Endothelial cell of umbilical vein (primary cell): ENCODE data around the gene TTC1. TPM values are rescaled to one million over a fixed set of nuclear protein-coding genes. Genes with fewer than 3 reads are reported as not detected.

Experiments used
- BruUV-seq: library from RNA; stranded (reverse); fragments of 400-500 nt; replicated peaks from 2 replicates; lab custom pipeline; 2021; lab: Mats Ljungman, UMichigan
- CTCF ChIA-PET: fragments of 300-600, 350-600 bp; sonication (Branson Sonifier 250); formaldehyde crosslinking; loops from one replicate; lab custom pipeline; 2021; ENCODE audit warnings: antibody characterized with exemption, inconsistent platforms; lab: Charles Lee
- POLR2A ChIA-PET: fragments of 300-600, 350-600 bp; sonication (Branson Sonifier 250); formaldehyde crosslinking; loops from one replicate; lab custom pipeline; 2021; ENCODE audit warnings: antibody characterized with exemption, inconsistent platforms; lab: Charles Lee
- DNase-seq: peaks from one replicate; pipeline ENCODE4 v3.0.0-alpha.2; 2011; ENCODE audit warnings: low read depth, low spot score
- FAIRE-seq: peaks from 2 replicates; lab custom pipeline; 2011; peaks lifted over from hg19 to GRCh38; lab: Jason Lieb, UNC
- H2AFZ ChIP-seq: 2 replicates; pipeline ENCODE4 v1.6.0; 2012; ENCODE audit warnings: low read depth, low read length, control low read depth, inconsistent platforms
- H3K27ac ChIP-seq: 2 replicates; pipeline ENCODE4 v1.5.1; 2011; ENCODE audit warnings: low read depth, mild to moderate bottlenecking, control low read depth, low read length, moderate library complexity; ENCODE audit not compliant: insufficient read depth
- H3K27me3 ChIP-seq, 2 experiments: 2 replicates each; pipeline versions ENCODE4 v1.6.0 to v1.6.1; 2011; ENCODE audit warnings: low read length in 2 of 2, mixed read lengths in 1 of 2; ENCODE audit not compliant: control insufficient read depth in 2 of 2, insufficient read depth in 2 of 2
- H3K36me3 ChIP-seq, 2 experiments: 2 replicates in 1 of 2; 3 replicates in 1 of 2; pipeline ENCODE4 v1.5.1; 2011; ENCODE audit warnings: low read length in 2 of 2, mild to moderate bottlenecking in 1 of 2, moderate library complexity in 1 of 2; ENCODE audit not compliant: control insufficient read depth in 2 of 2, insufficient read depth in 2 of 2; ENCODE audit errors: extremely low read depth in 1 of 2
- H3K4me1 ChIP-seq: 3 replicates; pipeline ENCODE4 v1.5.1; 2011; ENCODE audit warnings: mild to moderate bottlenecking, low read length; ENCODE audit not compliant: control insufficient read depth, insufficient read depth; ENCODE audit errors: extremely low read depth
- H3K4me2 ChIP-seq: 2 replicates; pipeline ENCODE4 v1.6.1; 2011; ENCODE audit warnings: low read length, control low read depth, mixed read lengths; ENCODE audit not compliant: insufficient read depth
- H3K4me3 ChIP-seq, 3 experiments: fragments of 200-600 bp in 1 of 3; sonication (generic), shearing (Covaris generic) in 1 of 3; replicated peaks in 1 of 3; 2 replicates each; pipeline ENCODE4 v1.5.1; 2011 to 2016; ENCODE audit warnings: control low read depth in 3 of 3, low read length in 3 of 3, mild to moderate bottlenecking in 2 of 3, inconsistent platforms in 1 of 3, low read depth in 1 of 3, moderate library complexity in 1 of 3; ENCODE audit not compliant: insufficient read depth in 1 of 3
- H3K79me2 ChIP-seq: 2 replicates; pipeline ENCODE4 v1.6.0; 2012; ENCODE audit warnings: low read length, inconsistent platforms; ENCODE audit not compliant: control insufficient read depth, insufficient read depth
- H3K9ac ChIP-seq: replicated peaks from 2 replicates; pipeline ENCODE3; 2011; ENCODE audit warnings: low read length, control low read depth; ENCODE audit not compliant: insufficient read depth; ENCODE audit errors: extremely low read depth
- H3K9me1 ChIP-seq: replicated peaks from 3 replicates; pipeline ENCODE4 v1.6.0; 2011; ENCODE audit warnings: mild to moderate bottlenecking, low read length; ENCODE audit not compliant: control insufficient read depth, insufficient read depth; ENCODE audit errors: extremely low read depth
- H3K9me3 ChIP-seq: replicated peaks from 2 replicates; pipeline ENCODE4 v1.5.1; 2012; ENCODE audit warnings: low read length, inconsistent platforms; ENCODE audit not compliant: control insufficient read depth, insufficient read depth
- H4K20me1 ChIP-seq: replicated peaks from 2 replicates; pipeline ENCODE3; 2011; ENCODE audit warnings: mild to moderate bottlenecking, low read length; ENCODE audit not compliant: control insufficient read depth, insufficient read depth; ENCODE audit errors: extremely low read depth
- FOS ChIP-seq: IDR thresholded peaks from 2 replicates; pipeline ENCODE4 v1.6.1; 2011; ENCODE audit warnings: mild to moderate bottlenecking, low read length, moderate library complexity, borderline replicate concordance; ENCODE audit not compliant: insufficient read depth
- JUN ChIP-seq: IDR thresholded peaks from 2 replicates; pipeline ENCODE4 v1.6.1; 2011; ENCODE audit warnings: borderline replicate concordance, low read depth; ENCODE audit not compliant: insufficient read length, insufficient read depth
- MYC ChIP-seq: IDR thresholded peaks from one replicate; pipeline ENCODE4 v1.6.1; 2011; ENCODE audit warnings: mild to moderate bottlenecking, low read depth, low read length
- POLR2A ChIP-seq: IDR thresholded peaks from 2 replicates; pipeline ENCODE4 v1.6.1; 2012; ENCODE audit warnings: low read depth, mild to moderate bottlenecking, control low read depth, low read length
- POLR2AphosphoS5 ChIP-seq: IDR thresholded peaks from 2 replicates; pipeline ENCODE4 v1.6.1; 2012; ENCODE audit warnings: low read depth, mild to moderate bottlenecking, control low read depth, low read length, moderate library complexity; ENCODE audit not compliant: insufficient read depth
- dilution Hi-C: fragments of 300-500 bp; cut with MboI; formaldehyde crosslinking; loops from one replicate; pipeline ENCODE4 v1.15.0; 2019; ENCODE audit warnings: low sequenced_read_pairs; ENCODE audit not compliant: extremely low pct_ligation_motif_present
- intact Hi-C: fragments of 100-400 bp; cut with micrococcal nuclease; formaldehyde crosslinking; loops from one replicate; pipeline ENCODE4 v1.10.0; 2022
- polyA plus RNA-seq, 4 experiments: library from polyadenylated mRNA; depleted of rRNA in 3 of 4; stranded (reverse) in 3 of 4; unstranded in 1 of 4; fragments of >200 nt; gene quantifications; 2 replicates each; pipeline versions ENCODE4 v1.2.1 to v1.2.3, GENCODE V29; 2011 to 2012; ENCODE audit warnings: missing spikeins in 1 of 4
- total RNA-seq: library from RNA; stranded (reverse); gene quantifications from 2 replicates; pipeline ENCODE4 v1.2.3, GENCODE V29; 2021
- TF ChIP-seq, protein P1 (sequence below), 2 donors: IDR thresholded peaks; 1 replicate in 1 of 2; 2 replicates in 1 of 2; pipeline ENCODE4 v1.5.1; 2011; ENCODE audit warnings: low read length in 2 of 2, mild to moderate bottlenecking in 2 of 2, moderate library complexity in 2 of 2, control low read depth in 1 of 2, inconsistent platforms in 1 of 2, low read depth in 1 of 2; ENCODE audit not compliant: insufficient read depth in 1 of 2; ENCODE audit errors: extremely low read depth in 1 of 2
- TF ChIP-seq, protein P2 (sequence below): IDR thresholded peaks from 2 replicates; pipeline ENCODE4 v1.6.1; 2011; ENCODE audit not compliant: insufficient read depth, insufficient read length

TTC1 gene
- total and polyA plus RNA-seq, 2 donors (not counting 3 experiments of a cell fraction or from before 2014, with no cell fraction given), result 23.9 to 62.6 TPM

DNA sequence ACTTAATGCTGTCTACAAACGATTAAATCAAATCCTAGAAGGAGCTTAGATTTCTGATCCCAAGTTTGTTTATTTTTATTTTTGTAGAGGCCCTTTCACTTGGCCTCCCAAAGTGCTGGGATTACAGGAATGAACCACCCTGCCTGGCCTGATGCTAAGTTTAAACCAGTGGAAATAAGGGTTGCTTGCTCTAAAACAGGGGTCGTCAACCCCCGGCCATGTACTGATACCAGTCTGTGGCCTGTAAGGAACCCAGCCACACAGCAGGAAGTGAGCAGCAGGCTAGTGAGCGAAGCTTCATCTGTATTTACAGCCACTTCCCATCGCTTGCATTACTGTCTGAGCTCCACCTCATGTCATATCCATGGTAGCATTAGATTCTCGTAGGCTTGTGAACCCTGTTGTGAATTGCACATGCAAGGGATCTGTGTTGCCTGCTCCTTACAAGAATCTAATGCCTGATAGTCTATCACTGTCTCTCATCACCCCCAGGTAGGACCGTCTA lies 11.4 kb downstream of the TTC1 start:
- no peaks in the 10 kb centered on the region for H4K20me1 ChIP-seq
- H3K9me1 ChIP-seq, result no peaks in the 10 kb centered on the region
- H3K27me3 ChIP-seq, result no peaks in the 10 kb centered on the region
- H3K27ac ChIP-seq, result peak overlapping the region; percentile 75
- dilution Hi-C loops, result no loop called here
- no peaks in the 10 kb centered on the region for H3K9me3 ChIP-seq
- H3K79me2 ChIP-seq, result peaks cover 7% of the 10 kb centered on the region
- FAIRE-seq (no peak), DNase-seq (peak; percentile 28)
- peak overlapping the region; percentile 69 for H3K4me2 ChIP-seq
- peak overlapping the region; percentile 18 for H3K9ac ChIP-seq
- CTCF ChIA-PET, result interaction anchor here (1.0 to 8.4 kb wide), 12 partner anchors 9 to 381 kb away, joined by 3 to 254 read pairs (median 18); partner anchors contain the start of genes CCNJL, FAM200C and TTC1
- H2AFZ ChIP-seq, result no peak overlapping the region
- intact Hi-C loops, result loop anchor here (2.0 kb wide), 1 partner anchor 50 kb away; no protein-coding TSS in a partner anchor
- H3K4me3 ChIP-seq, result no peak overlapping the region
- POLR2A ChIA-PET, result no interaction called here
- TF ChIP-seq POLR2A (no peak), POLR2AphosphoS5 (no peak), JUN (no peak), FOS (no peak), MYC (no peak)
- TF ChIP-seq, protein P1, sequence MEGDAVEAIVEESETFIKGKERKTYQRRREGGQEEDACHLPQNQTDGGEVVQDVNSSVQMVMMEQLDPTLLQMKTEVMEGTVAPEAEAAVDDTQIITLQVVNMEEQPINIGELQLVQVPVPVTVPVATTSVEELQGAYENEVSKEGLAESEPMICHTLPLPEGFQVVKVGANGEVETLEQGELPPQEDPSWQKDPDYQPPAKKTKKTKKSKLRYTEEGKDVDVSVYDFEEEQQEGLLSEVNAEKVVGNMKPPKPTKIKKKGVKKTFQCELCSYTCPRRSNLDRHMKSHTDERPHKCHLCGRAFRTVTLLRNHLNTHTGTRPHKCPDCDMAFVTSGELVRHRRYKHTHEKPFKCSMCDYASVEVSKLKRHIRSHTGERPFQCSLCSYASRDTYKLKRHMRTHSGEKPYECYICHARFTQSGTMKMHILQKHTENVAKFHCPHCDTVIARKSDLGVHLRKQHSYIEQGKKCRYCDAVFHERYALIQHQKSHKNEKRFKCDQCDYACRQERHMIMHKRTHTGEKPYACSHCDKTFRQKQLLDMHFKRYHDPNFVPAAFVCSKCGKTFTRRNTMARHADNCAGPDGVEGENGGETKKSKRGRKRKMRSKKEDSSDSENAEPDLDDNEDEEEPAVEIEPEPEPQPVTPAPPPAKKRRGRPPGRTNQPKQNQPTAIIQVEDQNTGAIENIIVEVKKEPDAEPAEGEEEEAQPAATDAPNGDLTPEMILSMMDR (IDR thresholded peaks at IDR 0.05; ENCODE audit: extremely low read depth in 1 of 2, insufficient read depth in 1 of 2, low read depth in 1 of 2, low read length in 2 of 2), result no peak
- TF ChIP-seq, protein P2, sequence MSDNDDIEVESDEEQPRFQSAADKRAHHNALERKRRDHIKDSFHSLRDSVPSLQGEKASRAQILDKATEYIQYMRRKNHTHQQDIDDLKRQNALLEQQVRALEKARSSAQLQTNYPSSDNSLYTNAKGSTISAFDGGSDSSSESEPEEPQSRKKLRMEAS, result no peak
- BruUV-seq, result no TSS peak
- H3K4me1 ChIP-seq, result peaks cover 15% of the 10 kb centered on the region
- peaks cover 0 to 2% of the 10 kb centered on the region in 2 experiments for H3K36me3 ChIP-seq
